B cell (primary cell): ENCODE measurements around the gene C3. TPM values are rescaled to one million over a fixed set of nuclear protein-coding genes. Genes with fewer than 3 reads are reported as not detected.
A peak's percentile ranks its signal among the peaks of the same experiment; 100 is the strongest.

ENCODE experiments used
- ATAC-seq: fragments of 200-7000 bp; cut with Tn5 transposase; one replicate; pipeline ENCODE4 v1.10.0; 2021; ENCODE audit warnings: low read depth, mild to moderate bottlenecking, moderate number of reproducible peaks, moderate library complexity
- CTCF ChIA-PET: fragments of 350-600 bp; sonication (Branson Sonifier 250); formaldehyde crosslinking; loops from one replicate; lab custom pipeline; 2021; ENCODE audit warnings: antibody characterized with exemption, inconsistent platforms; lab: Charles Lee
- POLR2A ChIA-PET: fragments of 350-600 bp; sonication (Branson Sonifier 250); formaldehyde crosslinking; loops from one replicate; lab custom pipeline; 2021; ENCODE audit warnings: antibody characterized with exemption; lab: Charles Lee
- DNase-seq: peaks from one replicate; pipeline ENCODE4 v3.0.0; 2013
- H2AFZ ChIP-seq: 2 replicates; pipeline ENCODE4 v1.6.1; 2012; ENCODE audit warnings: mild to moderate bottlenecking, low read depth, low read length; ENCODE audit not compliant: insufficient read depth, poor library complexity, severe bottlenecking
- H3K27ac ChIP-seq, 2 donors: 1 replicate in 1 of 2; 2 replicates in 1 of 2; pipeline ENCODE4 v1.5.1; 2012 to 2013; ENCODE audit warnings: low read length in 2 of 2, mild to moderate bottlenecking in 2 of 2, moderate library complexity in 1 of 2
- H3K27me3 ChIP-seq, 4 experiments: fragments of 200-600 bp in 1 of 4; sonication (generic) in 1 of 4; replicated peaks in 1 of 4; 1 replicate in 2 of 4; 2 replicates in 2 of 4; pipeline versions ENCODE4 v1.6.1 to v1.7.0; 2013 to 2016; ENCODE audit warnings: low read length in 3 of 4, mild to moderate bottlenecking in 2 of 4, mixed read lengths in 1 of 4, moderate library complexity in 1 of 4; ENCODE audit not compliant: insufficient read depth in 4 of 4, control insufficient read depth in 3 of 4; ENCODE audit errors: control extremely low read depth in 1 of 4
- H3K36me3 ChIP-seq, 2 experiments: replicated peaks in 1 of 2; 1 replicate in 1 of 2; 2 replicates in 1 of 2; pipeline versions ENCODE4 v1.6.1 to v1.7.1; 2013; ENCODE audit warnings: low read length in 1 of 2; ENCODE audit not compliant: insufficient read depth in 2 of 2, control insufficient read depth in 1 of 2; ENCODE audit errors: control extremely low read depth in 1 of 2, extremely low read depth in 1 of 2
- H3K4me1 ChIP-seq, 2 donors: fragments of 200-600 bp in 1 of 2; sonication (generic) in 1 of 2; 1 replicate in 1 of 2; 2 replicates in 1 of 2; pipeline versions ENCODE4 v1.5.1 to v1.6.1; 2013 to 2017; ENCODE audit warnings: low read length in 2 of 2; ENCODE audit not compliant: control insufficient read depth in 2 of 2, insufficient read depth in 2 of 2
- H3K4me2 ChIP-seq: replicated peaks from 2 replicates; pipeline ENCODE3; 2012; ENCODE audit warnings: mild to moderate bottlenecking, low read depth, low read length; ENCODE audit not compliant: poor library complexity, severe bottlenecking
- H3K4me3 ChIP-seq, 5 experiments: fragments of 200-600 bp in 1 of 5; sonication (generic) in 1 of 5; 1 replicate in 3 of 5; 2 replicates in 2 of 5; pipeline versions ENCODE4 v1.5.1 to v1.7.0; 2011 to 2016; ENCODE audit warnings: low read length in 4 of 5, mild to moderate bottlenecking in 4 of 5, low read depth in 2 of 5, control low read depth in 1 of 5, moderate library complexity in 1 of 5; ENCODE audit not compliant: insufficient read depth in 1 of 5; ENCODE audit errors: control extremely low read depth in 1 of 5, extremely low read depth in 1 of 5
- H3K79me2 ChIP-seq: fragments of 200-600 bp; sonication (generic); one replicate; pipeline ENCODE4 v1.6.0; 2016; ENCODE audit warnings: low read length; ENCODE audit not compliant: control insufficient read depth, insufficient read depth
- H3K9ac ChIP-seq: fragments of 200-600 bp; sonication (generic); 2 replicates; pipeline ENCODE4 v1.6.1; 2017; ENCODE audit warnings: mild to moderate bottlenecking, low read length, moderate library complexity
- H3K9me3 ChIP-seq, 3 donors: one replicate each; pipeline versions ENCODE4 v1.6.1 to v1.7.1; 2013; ENCODE audit warnings: low read length in 2 of 3; ENCODE audit not compliant: control insufficient read depth in 2 of 3, insufficient read depth in 1 of 3; ENCODE audit errors: control extremely low read depth in 1 of 3
- H4K20me1 ChIP-seq: 2 replicates; pipeline ENCODE4 v1.6.0; 2012; ENCODE audit warnings: mild to moderate bottlenecking, low read length; ENCODE audit not compliant: insufficient read depth, control insufficient read depth, poor library complexity, severe bottlenecking
- H3K27ac Mint-ChIP-seq: one replicate; pipeline ENCODE4 v1.8.0; 2021; ENCODE audit warnings: mixed read lengths
- H3K27me3 Mint-ChIP-seq: one replicate; pipeline ENCODE4 v1.8.0; 2021; ENCODE audit warnings: mixed read lengths
- H3K4me1 Mint-ChIP-seq: one replicate; pipeline ENCODE4 v1.8.0; 2021; ENCODE audit warnings: mixed read lengths
- H3K4me3 Mint-ChIP-seq: one replicate; pipeline ENCODE4 v1.8.0; 2021; ENCODE audit warnings: mixed read lengths
- H3K9me3 Mint-ChIP-seq: one replicate; pipeline ENCODE4 v1.8.0; 2022; ENCODE audit warnings: mixed read lengths; ENCODE audit not compliant: insufficient read depth
- CTCF ChIP-seq: fragments of 200-600 bp; IDR thresholded peaks from one replicate; pipeline ENCODE4 v1.8.0; 2022; ENCODE audit warnings: antibody characterized with exemption, mild to moderate bottlenecking
- EZH2 ChIP-seq: IDR thresholded peaks from 2 replicates; pipeline ENCODE4 v1.6.1; 2012; ENCODE audit warnings: borderline replicate concordance, low read depth, mild to moderate bottlenecking, moderate library complexity, low read length; ENCODE audit not compliant: insufficient read depth, poor library complexity, severe bottlenecking
- WGBS: methylation state at CpG from one replicate; pipeline ENCODE4 v1.1.5; 2013; ENCODE audit warnings: missing lambda C conversion rate; ENCODE audit not compliant: insufficient coverage; 5-methylcytosine and 5-hydroxymethylcytosine counted together
- intact Hi-C: fragments of 100-400 bp; cut with micrococcal nuclease; formaldehyde crosslinking; loops from one replicate; pipeline ENCODE4 v1.10.0; 2022
- polyA plus RNA-seq: library from polyadenylated mRNA; depleted of rRNA; stranded (reverse); fragments of >200 nt; gene quantifications from 2 replicates; pipeline ENCODE4 v1.2.3, GENCODE V29; 2012
- total RNA-seq, 2 donors: library from RNA; stranded (reverse); fragments of 120-200 nt in 1 of 2; gene quantifications; 1 replicate in 1 of 2; 2 replicates in 1 of 2; pipeline versions ENCODE4 v1.2.3 to v1.2.4, GENCODE V29; 2013 to 2022

Gene C3
- total and polyA plus RNA-seq, 2 donors (not counting 1 experiment from before 2014, with no cell fraction given) = 0.01 to 0.47 TPM

DNA sequence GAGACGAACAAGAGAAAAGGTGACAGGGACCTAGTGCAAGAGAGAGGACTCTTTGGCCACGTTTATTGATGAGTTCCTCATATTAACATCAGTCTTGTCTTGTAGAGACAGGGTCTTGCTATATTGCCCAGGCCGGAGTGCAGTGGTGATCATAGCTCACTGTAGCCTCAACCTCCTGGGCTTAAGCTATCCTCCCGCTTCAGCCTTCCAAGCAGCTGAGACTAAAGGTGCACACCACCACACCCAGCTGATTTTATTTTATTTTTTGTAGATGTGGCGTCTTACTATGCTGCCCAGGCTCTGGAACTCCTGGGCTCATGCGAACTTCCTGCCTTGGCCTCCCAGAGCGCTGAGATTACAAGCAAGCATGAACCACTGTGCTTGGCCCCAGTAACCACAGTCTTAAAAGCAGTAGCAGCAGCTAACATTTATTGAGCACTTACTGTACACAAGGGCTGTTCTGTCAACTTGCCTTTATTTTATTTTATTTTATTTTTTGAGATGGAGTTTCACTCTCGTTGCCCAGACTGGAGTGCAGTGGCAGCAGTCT is 47.9 kb upstream of the C3 start:
- ATAC-seq (no peak), DNase-seq (no peak)
- Histone ChIP-seq H3K27me3 (no peaks in the 10 kb centered on the region), H3K9me3 (no peaks in the 10 kb centered on the region), H3K79me2 (peaks cover 51% of the 10 kb centered on the region), H3K4me1 (peaks cover 28 to 46% of the 10 kb centered on the region in 2 donors), H3K9ac (peak overlapping the region; percentile 77), H3K4me2 (peak overlapping the region; percentile 82), H4K20me1 (peaks cover 20% of the 10 kb centered on the region), H3K36me3 (peaks cover 0 to 4% of the 10 kb centered on the region in 2 experiments), H3K27ac (peak overlapping the region; percentile 89 to 96), H3K4me3 (peak overlapping the region in 4 of 5 experiments; percentile 68 to 81 (median 72)), H2AFZ (peak overlapping the region; percentile 66)
- 18% methylated on average over 4 of the region's 8 CpGs for WGBS
- intact Hi-C loops = no loop called here
- H3K4me1 Mint-ChIP-seq = peaks cover 48% of the 10 kb centered on the region
- H3K9me3 Mint-ChIP-seq = no peaks in the 10 kb centered on the region
- ChIA-PET CTCF (interaction anchor here (0.8 to 3.4 kb wide), 10 partner anchors 24 to 246 kb away, joined by 3 to 21 read pairs (median 4); partner anchors contain the start of genes GPR108 and TRIP10), POLR2A (interaction anchor here (0.6 to 1.7 kb wide), 4 partner anchors 27 to 980 kb away, joined by 3 to 5 read pairs (median 4); no protein-coding TSS in a partner anchor)
- no peaks in the 10 kb centered on the region for H3K27me3 Mint-ChIP-seq
- H3K4me3 Mint-ChIP-seq = peak overlapping the region; percentile 93
- TF ChIP-seq EZH2 = no peak
- TF ChIP-seq CTCF = no peak
- peak overlapping the region; percentile 95 for H3K27ac Mint-ChIP-seq
